ENCODE results near the gene STX11.

Gene STX11

DNA sequence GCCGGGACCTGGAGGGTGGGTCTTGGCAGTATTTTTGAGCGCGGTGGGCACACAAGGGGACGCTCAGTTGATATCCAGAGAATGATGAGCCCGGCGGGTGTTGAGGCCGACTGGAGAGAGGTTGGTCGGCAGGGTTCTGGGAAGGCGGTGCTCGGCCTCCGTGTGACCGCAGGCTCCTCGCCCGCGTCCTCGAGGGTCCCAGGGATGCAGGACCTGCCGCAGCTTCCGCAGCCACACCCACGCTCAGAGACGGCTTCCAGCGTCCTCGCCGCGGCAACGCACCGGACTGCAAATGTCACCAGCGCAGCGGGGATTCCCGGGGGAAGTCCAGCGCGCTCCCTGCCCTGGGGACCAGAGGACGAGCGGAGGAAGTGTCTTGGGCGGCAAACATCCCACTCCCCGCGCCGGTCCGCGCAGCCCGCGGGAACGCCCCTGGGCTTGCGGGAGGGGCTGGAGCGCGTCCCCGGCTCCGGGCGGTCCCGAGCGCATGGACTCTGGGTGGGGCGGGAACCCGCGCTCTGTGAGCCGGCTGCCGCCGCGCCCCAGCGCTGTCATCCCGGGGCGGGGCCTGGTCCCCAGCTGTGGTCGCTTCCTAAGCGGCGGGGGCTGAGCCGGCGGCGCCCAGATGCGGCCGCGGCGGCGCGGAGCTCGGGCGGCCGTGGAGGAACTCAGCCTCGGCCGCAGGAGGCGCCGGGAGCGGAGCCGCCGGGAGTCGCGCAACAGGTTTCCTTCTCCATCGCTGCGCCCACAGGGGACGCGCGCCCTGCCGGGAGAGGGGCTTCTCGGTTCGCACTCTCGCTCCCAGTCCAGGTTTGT is at the start of gene STX11:
STX11 (plus strand) TSS at position 624 of the 816 bp plus-strand sequence. CDS start 36,111 bp downstream, outside the sequence.
- peak within 1 kb of the TSS; percentile 88 for H3K4me2 ChIP-seq (ENCODE audit: low read length)
- H3K27me3 ChIP-seq (ENCODE audit: control insufficient read depth, insufficient read depth, low read length): no peaks in the 10 kb centered on the region
- no peaks in the 10 kb centered on the region for H3K4me1 ChIP-seq
- H3K9me3 ChIP-seq (ENCODE audit: control insufficient read depth, low read length): no peaks in the 10 kb centered on the region
- peak within 1 kb of the TSS; percentile 47 for H3K4me3 ChIP-seq (ENCODE audit: low read depth, low read length)
- H2AFZ ChIP-seq: peak within 1 kb of the TSS; percentile 77
- TF ChIP-seq, protein P1, sequence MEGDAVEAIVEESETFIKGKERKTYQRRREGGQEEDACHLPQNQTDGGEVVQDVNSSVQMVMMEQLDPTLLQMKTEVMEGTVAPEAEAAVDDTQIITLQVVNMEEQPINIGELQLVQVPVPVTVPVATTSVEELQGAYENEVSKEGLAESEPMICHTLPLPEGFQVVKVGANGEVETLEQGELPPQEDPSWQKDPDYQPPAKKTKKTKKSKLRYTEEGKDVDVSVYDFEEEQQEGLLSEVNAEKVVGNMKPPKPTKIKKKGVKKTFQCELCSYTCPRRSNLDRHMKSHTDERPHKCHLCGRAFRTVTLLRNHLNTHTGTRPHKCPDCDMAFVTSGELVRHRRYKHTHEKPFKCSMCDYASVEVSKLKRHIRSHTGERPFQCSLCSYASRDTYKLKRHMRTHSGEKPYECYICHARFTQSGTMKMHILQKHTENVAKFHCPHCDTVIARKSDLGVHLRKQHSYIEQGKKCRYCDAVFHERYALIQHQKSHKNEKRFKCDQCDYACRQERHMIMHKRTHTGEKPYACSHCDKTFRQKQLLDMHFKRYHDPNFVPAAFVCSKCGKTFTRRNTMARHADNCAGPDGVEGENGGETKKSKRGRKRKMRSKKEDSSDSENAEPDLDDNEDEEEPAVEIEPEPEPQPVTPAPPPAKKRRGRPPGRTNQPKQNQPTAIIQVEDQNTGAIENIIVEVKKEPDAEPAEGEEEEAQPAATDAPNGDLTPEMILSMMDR (IDR thresholded peaks at IDR 0.05): no peak
- H3K9ac ChIP-seq: no peak within 1 kb of the TSS
- H3K27ac ChIP-seq: peak within 1 kb of the TSS; percentile 25
- no peaks in the 10 kb centered on the region for H3K79me2 ChIP-seq
- no peaks in the 10 kb centered on the region for H3K36me3 ChIP-seq (ENCODE audit: control insufficient read depth, insufficient read depth, low read length)

DNA sequence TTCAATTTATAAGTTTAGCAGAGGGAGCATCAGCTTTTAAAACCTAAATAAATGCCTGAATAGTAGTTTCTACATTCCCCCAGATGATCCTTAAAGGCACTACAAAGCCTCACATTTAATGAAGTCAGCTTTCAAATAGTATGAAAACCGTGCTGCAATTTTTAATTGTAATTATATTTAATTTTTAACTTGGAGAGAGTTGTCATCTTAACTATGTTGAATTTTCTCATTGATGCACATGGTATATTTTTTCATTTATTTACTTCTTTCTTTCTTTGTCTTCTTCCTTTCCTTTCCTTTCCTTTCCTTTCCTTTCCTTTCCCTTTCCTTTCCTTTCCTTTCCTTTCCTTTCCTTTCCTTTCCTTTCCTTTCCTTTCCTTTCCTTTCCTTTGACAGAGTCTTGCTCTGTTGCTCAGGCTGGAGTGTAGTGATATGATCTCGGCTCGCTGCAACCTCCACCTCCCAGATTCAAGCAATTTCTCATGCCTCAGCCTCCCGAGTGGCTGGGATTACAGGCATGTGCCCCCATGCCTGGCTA is 47.2 kb upstream of the STX11 start:
- Histone ChIP-seq H3K4me1 (no peaks in the 10 kb centered on the region), H3K4me3 (ENCODE audit: low read depth, low read length) (no peak overlapping the region), H3K9me3 (ENCODE audit: control insufficient read depth, low read length) (no peaks in the 10 kb centered on the region), H3K36me3 (ENCODE audit: control insufficient read depth, insufficient read depth, low read length) (no peaks in the 10 kb centered on the region), H3K9ac (no peak overlapping the region), H3K79me2 (no peaks in the 10 kb centered on the region), H3K27me3 (ENCODE audit: control insufficient read depth, insufficient read depth, low read length) (no peaks in the 10 kb centered on the region), H3K4me2 (ENCODE audit: low read length) (no peak overlapping the region), H2AFZ (no peak overlapping the region), H3K27ac (no peak overlapping the region)
- TF ChIP-seq, protein P1 (IDR thresholded peaks at IDR 0.05): no peak

- Histone ChIP-seq H3K27ac (no peak overlapping the region), H3K27me3 (ENCODE audit: control insufficient read depth, insufficient read depth, low read length) (no peaks in the 10 kb centered on the region), H3K36me3 (ENCODE audit: control insufficient read depth, insufficient read depth, low read length) (no peaks in the 10 kb centered on the region), H3K4me3 (ENCODE audit: low read depth, low read length) (no peak overlapping the region), H3K9ac (no peak overlapping the region), H3K9me3 (ENCODE audit: control insufficient read depth, low read length) (no peaks in the 10 kb centered on the region), H2AFZ (no peak overlapping the region), H3K4me1 (no peaks in the 10 kb centered on the region), H3K4me2 (ENCODE audit: low read length) (no peak overlapping the region), H3K79me2 (no peaks in the 10 kb centered on the region)
- TF ChIP-seq, protein P1 (IDR thresholded peaks at IDR 0.05): no peak
Observed at GRCh38 chr6:144104488-144104887, 45.8 kb upstream of the STX11 start.

DNA sequence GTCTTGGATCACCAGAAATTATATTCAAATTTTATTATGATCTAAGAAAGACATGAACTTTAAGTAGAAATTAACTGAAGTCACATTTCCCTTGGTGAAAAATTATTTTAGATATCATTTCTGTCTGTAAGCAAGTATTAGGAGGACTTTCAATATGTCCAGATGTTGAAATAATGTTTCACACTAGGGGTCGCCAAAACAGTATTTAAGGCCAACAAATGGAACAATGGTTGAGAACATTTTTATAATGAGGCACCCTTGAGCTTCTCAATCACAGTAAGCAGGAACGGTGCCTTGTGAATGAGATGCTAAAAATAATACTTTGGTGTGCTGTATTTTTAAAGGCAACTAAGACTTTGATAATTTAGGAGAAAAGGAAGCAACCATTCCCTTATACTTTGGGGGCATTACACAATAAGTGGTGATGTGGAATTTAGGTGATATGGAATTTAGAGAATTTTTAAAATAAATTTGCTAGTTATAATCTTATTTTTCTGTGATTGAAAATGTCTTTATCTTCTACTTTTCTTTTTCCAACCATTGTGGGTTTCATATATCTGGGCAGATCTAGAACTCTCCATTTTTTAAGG is 45.3 kb upstream of the STX11 start:
- H3K9me3 ChIP-seq (ENCODE audit: control insufficient read depth, low read length): no peaks in the 10 kb centered on the region
- no peaks in the 10 kb centered on the region for H3K79me2 ChIP-seq
- no peak overlapping the region for H3K4me3 ChIP-seq (ENCODE audit: low read depth, low read length)
- H3K9ac ChIP-seq: no peak overlapping the region
- H2AFZ ChIP-seq: no peak overlapping the region
- H3K4me2 ChIP-seq (ENCODE audit: low read length): no peak overlapping the region
- no peaks in the 10 kb centered on the region for H3K36me3 ChIP-seq (ENCODE audit: control insufficient read depth, insufficient read depth, low read length)
- H3K4me1 ChIP-seq: no peaks in the 10 kb centered on the region
- TF ChIP-seq, protein P1 (IDR thresholded peaks at IDR 0.05): peak; percentile 81
- H3K27ac ChIP-seq: no peak overlapping the region
- no peaks in the 10 kb centered on the region for H3K27me3 ChIP-seq (ENCODE audit: control insufficient read depth, insufficient read depth, low read length)
